NCI-H1436 (cell line): ENCODE results near the gene SEC24A.
A peak's percentile ranks its signal among the peaks of the same experiment; 100 is the strongest.
"Not testable (repeated sequence)": the region's sequence is repeated elsewhere in the genome, so short reads cannot be mapped to it uniquely, and the experiment has no call there.

Experiments
- DNase-seq: peaks from one replicate; lab custom pipeline; 2025; lab: John Stamatoyannopoulos, UW

The SEC24A gene

DNA sequence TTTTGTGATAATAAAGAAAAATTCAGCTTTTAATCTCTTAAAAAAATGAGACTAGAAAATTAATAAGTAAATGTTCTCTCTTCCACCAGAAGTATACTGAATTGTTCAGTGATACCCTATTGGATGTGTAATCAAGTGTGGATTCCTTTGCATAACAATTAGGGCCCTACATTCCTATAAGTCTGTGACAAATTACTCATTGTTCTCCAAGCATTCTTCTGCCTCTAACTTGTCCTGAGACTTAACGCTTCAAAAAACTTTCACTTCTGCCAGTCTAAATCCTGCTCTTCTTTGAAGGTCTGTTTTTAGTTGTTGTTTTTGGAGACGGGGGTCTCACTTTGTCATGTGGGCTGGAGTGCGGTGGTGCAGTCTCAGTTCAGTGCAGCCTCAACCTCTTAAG lies 100.8 kb downstream of the SEC24A start:
- DNase-seq, result no peak

DNA sequence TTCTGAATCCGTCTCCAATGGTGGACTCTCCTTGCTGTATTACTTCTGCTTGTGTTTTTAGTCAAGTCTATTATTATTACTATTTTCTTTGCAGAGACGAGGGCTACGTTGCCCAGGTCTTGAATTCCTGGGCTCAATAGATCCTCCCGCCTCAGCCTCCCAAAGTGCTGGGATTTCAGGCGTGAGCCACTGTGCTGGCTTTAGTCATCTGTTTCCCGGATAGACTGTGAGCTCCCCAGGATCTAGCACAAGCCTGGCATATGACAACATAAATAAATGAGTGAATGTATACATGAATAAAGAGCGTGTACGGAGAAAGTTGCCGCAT lies 109.6 kb downstream of the SEC24A start:
- DNase-seq, result no peak

DNA sequence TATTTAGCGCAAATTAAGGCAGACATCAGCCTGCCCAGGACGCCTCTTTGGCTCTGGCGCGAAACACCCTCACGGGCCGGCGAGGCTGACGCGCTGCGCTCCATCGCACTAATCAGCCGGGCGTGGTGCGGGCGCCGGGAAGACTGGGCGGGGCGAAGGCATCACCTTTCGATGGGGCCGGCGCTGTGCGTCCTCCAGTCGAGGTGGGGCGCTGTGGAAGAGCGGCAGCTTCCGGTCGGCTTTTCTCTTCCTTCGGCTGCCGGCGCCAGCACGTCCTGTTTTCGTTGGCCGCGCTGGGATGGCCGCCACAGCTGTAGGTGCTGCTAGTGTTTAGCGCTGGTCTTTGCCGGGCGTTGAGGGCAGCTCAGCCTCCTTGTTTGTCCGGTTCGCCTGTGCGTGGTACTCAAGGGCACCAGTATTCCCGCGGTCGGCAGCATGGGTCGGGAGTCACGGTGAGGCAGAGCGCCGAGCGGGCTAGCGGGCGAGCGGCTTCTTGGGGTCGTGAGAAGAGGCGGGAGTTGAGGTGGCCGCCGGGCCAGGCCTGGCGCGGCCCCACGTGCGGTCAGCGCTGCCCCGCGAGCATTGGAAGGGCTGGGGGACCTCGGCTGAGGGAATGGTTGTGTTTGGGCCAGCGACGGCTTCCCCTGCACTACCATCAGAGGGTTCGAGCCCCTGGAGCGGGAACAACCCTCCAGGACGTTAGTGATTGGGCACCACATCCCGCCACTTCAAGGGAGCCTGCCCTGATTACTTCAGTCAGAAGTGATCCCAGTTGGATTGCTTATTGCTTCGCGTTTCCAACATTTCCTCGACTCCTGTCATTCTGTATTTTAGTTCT lies 110.1 kb downstream of the SEC24A start, which contains the start of gene DDX46:
Gene DDX46, plus strand, starts transcription at position 276 of the 838 bp plus-strand sequence. Its CDS starts 160 bp downstream, at position 436.
- DNase-seq, result peak; percentile 94

DNA sequence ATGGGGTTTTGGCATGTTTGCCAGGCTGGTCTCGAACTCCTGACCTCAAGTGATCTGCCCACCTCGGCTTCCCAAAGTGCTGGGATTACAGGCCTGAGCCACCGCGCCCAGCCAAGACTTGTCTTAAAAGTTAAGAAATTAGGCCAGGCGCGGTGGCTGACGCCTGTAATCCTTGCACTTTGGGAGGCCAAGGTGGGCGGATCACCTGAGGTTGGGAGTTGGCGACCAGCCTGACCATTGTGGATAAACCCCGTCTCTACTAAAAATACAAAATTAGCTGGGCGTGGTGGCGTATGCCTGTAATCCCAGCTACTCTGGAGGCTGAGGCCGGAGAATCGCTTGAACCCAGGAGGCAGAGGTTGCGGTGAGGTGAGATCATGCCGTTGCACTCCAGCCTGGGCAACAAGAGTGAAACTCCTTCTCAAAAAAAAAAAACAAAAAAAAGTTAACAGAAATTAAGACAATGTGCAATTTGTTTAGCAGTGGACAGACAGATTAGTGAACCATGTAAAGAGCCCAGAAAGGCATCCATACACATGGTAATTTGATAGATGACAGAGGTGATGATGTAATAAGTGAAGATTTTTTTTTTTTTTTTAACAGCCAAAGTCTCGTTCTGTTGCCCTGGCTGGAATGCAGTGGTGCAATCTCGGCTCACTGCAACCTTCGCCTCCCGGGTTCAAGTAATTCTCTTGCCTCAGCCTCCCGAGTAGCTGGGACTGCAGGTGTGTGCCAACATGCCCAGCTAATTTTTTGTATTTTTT lies 119.1 kb downstream of the SEC24A start:
- not testable (repeated sequence) for DNase-seq

DNA sequence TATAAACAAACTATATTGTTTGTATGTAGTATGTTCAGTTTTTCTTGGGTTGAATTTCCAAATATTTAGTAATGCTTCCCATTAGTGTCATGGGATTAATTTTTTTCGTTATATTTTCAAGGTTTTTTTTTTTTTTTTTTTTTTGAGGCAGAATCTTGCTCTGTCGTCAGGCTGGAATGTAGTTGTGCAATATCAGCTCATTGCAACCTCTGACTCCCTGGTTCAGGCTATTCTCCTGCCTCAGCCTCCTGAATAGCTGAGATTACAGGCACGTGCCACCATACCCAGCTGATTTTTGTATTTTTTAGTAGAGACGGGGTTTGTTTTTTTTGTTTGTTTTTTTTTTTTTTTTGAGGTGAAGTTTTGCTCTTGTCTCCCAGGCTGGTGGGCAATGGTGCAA lies 120.6 kb downstream of the SEC24A start:
- no peak for DNase-seq

DNA sequence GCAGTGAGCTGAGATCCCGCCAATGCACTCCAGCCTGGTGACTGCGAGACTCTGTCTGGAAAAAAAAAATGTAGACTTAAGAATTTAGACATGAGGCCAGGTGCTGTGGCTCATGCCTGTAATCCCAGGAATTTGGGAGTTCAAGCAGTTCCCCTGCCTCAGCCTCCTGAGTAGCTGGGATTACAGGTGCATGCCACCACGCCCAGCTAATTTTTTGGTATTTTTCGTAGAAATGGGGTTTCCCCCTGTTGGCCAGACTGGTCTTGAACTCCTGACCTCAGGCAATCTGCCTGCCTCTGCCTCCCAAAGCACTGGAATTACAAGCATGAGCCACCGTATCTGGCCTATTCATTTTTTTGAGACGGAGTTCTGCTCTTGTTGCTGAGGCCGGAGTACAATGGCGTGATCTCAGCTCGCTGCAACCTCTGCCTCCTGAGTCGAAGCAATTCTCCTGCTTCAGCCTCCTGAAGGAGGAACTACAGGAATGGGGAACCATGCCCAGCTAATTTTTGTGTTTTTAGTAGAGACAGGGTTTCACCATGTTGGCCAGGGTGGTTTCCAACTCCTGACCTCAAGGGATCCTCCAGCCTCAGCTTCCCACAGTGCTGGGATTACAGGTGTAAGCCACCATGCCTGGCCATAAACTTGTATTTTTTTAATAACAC lies 124.0 kb downstream of the SEC24A start:
- no peak for DNase-seq

DNA sequence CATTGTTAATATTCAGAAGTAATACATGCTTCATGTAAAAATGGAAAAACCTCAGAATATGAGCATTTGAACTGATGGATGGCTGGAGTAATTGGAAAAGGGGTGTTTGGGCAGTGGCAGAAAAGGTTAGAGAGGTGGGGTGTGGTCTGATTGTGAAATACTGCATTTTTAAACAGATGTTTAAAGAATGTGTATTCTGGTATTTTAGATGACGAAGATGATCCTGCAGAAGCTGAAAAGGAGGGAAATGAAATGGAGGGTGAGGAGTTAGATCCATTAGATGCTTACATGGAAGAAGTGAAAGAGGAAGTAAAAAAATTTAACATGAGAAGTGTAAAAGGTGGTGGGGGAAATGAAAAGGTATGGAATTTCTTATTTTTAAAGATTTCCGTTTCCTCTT lies 128.8 kb downstream of the SEC24A start:
- no peak for DNase-seq
